NOMO-1 treated with dmso at 0.1 percent for 144 hours (cell line): ENCODE measurements around the gene AGPAT3.

ENCODE experiments used
- DNase-seq: peaks from one replicate; lab custom pipeline; 2025; ENCODE audit not compliant: unreplicated experiment; lab: John Stamatoyannopoulos, UW

AGPAT3 gene

GRCh38 chr21:43921571-43921978, 56.6 kb downstream of the AGPAT3 start:
- DNase-seq = no peak

- no peak for DNase-seq
Measured at GRCh38 chr21:43921979-43922945, 57.2 kb downstream of the AGPAT3 start.

DNA sequence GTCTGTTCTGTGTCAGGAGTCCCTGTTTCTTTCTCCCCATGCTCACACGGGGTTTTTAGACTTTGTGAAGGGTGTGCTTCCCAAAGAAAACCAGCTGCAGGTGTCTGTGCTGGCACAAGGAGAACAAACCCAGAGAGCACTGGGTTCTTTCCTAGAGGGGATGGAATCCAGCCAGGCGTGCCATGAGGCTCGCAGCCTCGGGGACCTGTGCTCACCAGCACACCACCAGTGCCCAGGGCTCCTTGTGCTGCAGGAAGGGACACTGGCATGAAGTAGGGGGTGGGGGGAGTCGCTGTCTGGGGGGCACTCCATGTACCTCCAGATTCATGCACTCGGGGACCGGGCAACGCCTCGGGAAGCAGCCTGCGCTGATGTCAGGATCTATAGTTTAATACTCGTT, 57.9 kb downstream of the AGPAT3 start:
- DNase-seq = no peak

GRCh38 chr21:43923391-43923790, 58.4 kb downstream of the AGPAT3 start:
- DNase-seq = no peak

- DNase-seq = no peak
Measured at GRCh38 chr21:43924421-43925095, 59.5 kb downstream of the AGPAT3 start.

GRCh38 chr21:43925096-43925481, 60.1 kb downstream of the AGPAT3 start:
- no peak for DNase-seq

DNA sequence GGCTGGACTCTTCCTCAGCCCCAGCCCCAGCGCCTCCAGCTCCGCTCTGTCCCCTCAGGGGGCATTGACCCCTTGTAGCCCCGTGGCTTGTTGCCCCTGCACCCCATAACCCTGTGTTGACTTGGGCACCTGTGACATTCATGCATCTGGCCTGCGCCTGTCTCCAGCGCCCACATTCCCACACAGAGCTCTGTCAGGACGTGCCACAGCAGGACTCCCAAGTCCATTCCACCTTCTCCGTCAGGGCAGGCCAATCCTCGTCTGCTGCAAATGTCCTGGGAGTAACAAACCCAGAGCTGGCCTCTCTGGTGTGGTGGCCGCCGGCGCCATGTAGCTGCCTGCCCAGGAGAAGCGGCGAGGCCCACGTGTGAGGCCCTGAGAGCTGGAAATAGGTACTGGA, 60.6 kb downstream of the AGPAT3 start:
- no peak for DNase-seq

DNA sequence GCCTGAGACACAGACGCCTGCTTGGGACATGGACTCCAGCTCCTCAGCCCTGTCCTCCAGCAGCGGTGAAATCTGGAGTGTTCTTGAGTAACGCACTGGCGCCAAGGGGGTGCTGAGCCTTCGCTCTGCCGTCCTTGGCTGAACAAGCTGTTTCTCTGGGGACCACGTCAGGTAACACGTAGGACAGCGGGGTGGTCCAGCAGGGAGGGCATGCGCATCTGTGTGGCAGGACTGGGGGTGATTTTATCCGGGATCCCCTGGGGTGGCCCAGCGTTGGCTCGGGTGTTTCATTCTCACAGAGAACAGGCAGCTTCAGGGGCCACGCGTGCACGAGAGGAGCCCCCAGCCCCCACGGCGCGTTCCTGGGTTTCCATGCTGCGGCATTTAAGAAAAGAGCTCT, 61.2 kb downstream of the AGPAT3 start:
- DNase-seq = no peak

GRCh38 chr21:43927591-43928221, 62.7 kb downstream of the AGPAT3 start:
- DNase-seq = no peak

DNA sequence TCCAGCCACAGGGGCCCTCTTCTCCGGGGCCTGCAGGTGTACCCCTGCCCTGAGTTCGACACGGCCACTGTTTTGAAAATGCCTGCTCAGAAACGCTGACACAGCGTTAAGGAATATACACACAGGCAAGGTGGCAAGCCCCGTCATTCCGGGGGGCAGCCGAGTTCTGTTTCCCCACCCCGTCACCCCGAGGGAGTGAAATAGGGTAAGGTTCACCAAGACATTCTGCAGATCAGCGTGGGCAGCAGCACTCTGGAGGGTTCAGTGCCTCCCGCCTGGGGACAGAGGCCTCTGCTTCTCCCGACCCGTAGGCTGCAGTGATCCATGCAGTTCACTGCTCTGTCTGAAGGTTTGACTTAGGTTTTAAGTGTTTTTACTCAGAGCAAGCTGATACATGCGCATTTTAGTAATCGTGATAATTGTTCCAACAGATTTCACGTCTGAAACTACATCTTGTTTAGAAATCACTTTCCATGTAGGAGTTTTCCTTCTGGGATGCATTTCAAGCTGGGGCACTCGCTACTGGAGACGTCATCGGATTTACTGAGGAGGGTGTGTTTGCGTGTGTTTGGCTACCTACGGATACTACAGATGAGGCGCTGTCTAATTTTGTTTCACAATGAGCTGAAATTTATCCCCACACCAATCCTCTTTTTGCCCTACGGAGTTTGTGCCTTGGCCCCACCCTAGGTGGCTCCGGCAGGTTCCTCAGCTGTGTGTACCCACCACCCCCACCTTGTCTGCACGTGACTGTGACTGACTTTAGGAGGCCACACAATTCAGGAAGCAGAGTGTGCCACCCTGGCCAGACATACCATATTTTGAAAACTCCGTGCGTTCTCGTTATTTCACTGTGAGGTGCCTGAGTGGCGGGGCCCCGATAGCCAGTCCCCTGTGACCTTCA, 63.5 kb downstream of the AGPAT3 start:
- no peak for DNase-seq

DNA sequence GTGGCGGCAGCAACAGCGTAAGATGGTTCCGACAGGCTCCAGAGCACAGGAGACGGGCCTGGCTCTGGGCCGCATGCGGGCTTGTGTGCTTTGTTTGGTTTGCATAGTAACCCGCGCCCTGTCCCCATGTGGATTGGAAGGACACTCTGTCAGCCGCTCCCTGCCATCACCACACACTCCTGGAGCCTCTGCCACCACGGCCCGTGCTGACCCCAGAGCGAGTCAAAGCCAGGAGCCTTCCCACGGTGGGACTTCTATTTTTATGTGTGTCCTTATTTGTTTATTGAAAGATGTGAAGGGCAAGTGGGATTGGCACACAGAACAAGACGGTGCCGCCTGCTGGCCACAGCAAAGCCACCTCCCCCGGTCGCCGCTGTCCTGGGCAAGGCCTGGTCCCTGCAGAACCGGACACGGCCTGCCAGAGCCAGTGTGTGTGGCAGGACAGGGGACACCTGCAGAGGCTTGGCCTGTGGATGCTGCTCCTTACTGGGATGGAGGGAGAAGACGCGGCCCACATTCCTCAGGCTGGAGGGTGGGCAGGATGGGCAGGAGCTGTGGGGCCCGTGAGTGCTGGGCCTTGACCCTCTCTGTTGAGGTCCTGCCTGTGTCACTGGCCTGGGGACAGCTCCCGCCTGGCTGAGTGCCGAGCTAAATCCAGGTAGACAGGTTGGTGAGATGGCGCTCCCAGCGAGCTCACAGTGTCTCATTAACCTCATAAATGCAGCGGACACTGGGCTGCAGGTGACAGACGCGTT, 64.4 kb downstream of the AGPAT3 start:
- no peak for DNase-seq

DNA sequence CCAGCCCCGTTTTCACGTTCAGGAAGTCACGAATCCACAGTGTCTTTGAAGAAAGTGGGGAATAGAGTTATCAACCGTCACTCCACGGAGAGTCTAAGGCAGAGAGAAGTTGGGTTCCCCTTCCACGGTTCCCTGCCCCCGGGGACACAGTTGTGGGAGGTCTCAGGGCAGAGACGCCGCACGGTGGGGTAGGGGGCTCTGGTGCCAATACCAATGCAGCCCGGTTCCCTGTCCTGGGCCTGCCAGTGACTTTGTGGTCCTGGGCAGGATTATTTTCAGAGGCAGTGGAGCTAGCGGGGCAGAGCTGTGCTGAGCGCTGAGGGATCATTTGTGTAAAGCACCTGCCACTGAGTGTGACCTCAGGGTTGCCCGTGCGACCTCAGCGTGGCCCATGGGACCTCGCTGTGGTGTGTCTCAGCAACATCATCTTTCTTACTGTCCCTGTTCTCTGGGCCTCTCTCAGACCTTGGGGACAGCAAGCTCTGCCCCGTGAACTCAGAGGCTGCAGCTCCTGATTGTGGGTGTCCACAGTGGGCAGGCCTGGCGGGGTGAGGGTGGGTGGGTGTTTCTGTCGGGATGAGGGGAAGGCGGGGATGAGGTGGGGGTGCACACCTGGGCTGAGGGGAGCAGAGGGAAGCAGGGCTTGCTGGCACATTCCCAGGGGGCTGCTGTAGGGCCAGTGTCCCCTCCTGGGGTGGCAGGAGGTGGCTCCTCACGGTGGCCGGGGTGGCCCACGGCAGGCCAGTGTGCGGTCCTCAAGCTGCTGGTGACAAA, 65.2 kb downstream of the AGPAT3 start:
- DNase-seq = no peak

GRCh38 chr21:43930848-43931375, 65.9 kb downstream of the AGPAT3 start:
- DNase-seq = no peak

- no peak for DNase-seq
Measured at GRCh38 chr21:43931489-43931888, 66.5 kb downstream of the AGPAT3 start.

GRCh38 chr21:43932005-43932404, 67.0 kb downstream of the AGPAT3 start:
- DNase-seq = no peak

- no peak for DNase-seq
Measured at GRCh38 chr21:43933199-43933598, 68.2 kb downstream of the AGPAT3 start.

DNA sequence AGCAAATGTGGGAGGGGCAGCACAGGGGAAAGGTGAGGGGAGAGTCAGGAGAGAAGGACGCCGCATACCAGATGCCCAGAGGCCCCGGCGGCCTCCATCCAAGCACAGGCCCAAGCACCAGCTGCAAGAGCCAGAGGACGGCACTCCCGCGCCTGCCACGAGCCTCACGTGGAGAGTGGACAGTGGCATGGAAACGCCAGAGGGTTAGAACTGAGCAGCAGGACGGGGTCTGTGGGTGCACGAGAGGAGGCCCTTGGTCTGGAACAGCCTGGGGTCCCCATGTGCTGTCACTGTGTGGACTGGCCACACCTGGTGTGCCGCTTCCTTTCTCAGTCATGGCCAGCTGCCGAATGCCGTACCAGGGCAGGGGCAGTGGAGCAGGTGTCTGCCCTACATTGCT, 68.7 kb downstream of the AGPAT3 start:
- DNase-seq = no peak

GRCh38 chr21:43934116-43934515, 69.1 kb downstream of the AGPAT3 start:
- no peak for DNase-seq
